HG03342 (cell line): Measurements from ENCODE around the gene STARD10.
A peak's percentile ranks its signal among the peaks of the same experiment; 100 is the strongest.

Source experiments
- ATAC-seq: cut with Tn5 transposase; IDR thresholded peaks from one replicate; pipeline ENCODE4 v1.9.1; 2021; ENCODE audit warnings: mild to moderate bottlenecking, moderate library complexity; ENCODE audit not compliant: unreplicated experiment

Gene STARD10

GRCh38 chr11:72768581-72768980 is 25.3 kb downstream of the STARD10 start:
- no peak for ATAC-seq

- no peak for ATAC-seq
Observed at GRCh38 chr11:72767203-72768062, 26.4 kb downstream of the STARD10 start.

GRCh38 chr11:72766152-72766902 is 27.5 kb downstream of the STARD10 start:
- no peak for ATAC-seq

GRCh38 chr11:72764503-72764902 is 29.3 kb downstream of the STARD10 start:
- no peak for ATAC-seq

GRCh38 chr11:72763823-72764222 is 30.0 kb downstream of the STARD10 start:
- no peak for ATAC-seq

- ATAC-seq = no peak
Observed at GRCh38 chr11:72762641-72763304, 31.1 kb downstream of the STARD10 start.

GRCh38 chr11:72760539-72761405 is 33.1 kb downstream of the STARD10 start:
- ATAC-seq = no peak

- no peak for ATAC-seq
Observed at GRCh38 chr11:72759468-72759985, 34.3 kb downstream of the STARD10 start.

- ATAC-seq = no peak
Observed at GRCh38 chr11:72758690-72759389, 35.0 kb downstream of the STARD10 start.

- no peak for ATAC-seq
Observed at GRCh38 chr11:72758304-72758689, 35.5 kb downstream of the STARD10 start.

GRCh38 chr11:72755713-72756285 is 38.0 kb downstream of the STARD10 start:
- no peak for ATAC-seq

GRCh38 chr11:72754544-72755155 is 39.2 kb downstream of the STARD10 start:
- no peak for ATAC-seq

- ATAC-seq = no peak
Observed at GRCh38 chr11:72754149-72754543, 39.7 kb downstream of the STARD10 start.

GRCh38 chr11:72753341-72754148 is 40.3 kb downstream of the STARD10 start:
- no peak for ATAC-seq

- peak; percentile 66 for ATAC-seq
Observed at GRCh38 chr11:72752088-72752914, 41.5 kb downstream of the STARD10 start, which contains the start of gene ARAP1. ARAP1 (minus strand) TSS chr11:72752408; CDS start chr11:72727128, 25,280 bp downstream.

- no peak for ATAC-seq
Observed at GRCh38 chr11:72751116-72752087, 42.4 kb downstream of the STARD10 start.
